Mesenchymal stem cell (in vitro differentiated cells and primary cell): ENCODE measurements around the gene SLTM.
"Not testable (repeated sequence)": the region's sequence is repeated elsewhere in the genome, so short reads cannot be mapped to it uniquely, and the experiment has no call there.

ENCODE experiments used
- DNase-seq: peaks from one replicate; pipeline ENCODE4 v3.0.0-alpha.2; 2013
- H2AFZ ChIP-seq: one replicate; pipeline ENCODE4 v1.6.1; 2013; ENCODE audit warnings: low read depth, mild to moderate bottlenecking, control low read depth, inconsistent platforms, low read length, moderate library complexity
- H2AK5ac ChIP-seq: 2 replicates; pipeline ENCODE4 v1.6.1; 2013; ENCODE audit warnings: low read length, moderate library complexity, mild to moderate bottlenecking, inconsistent platforms; ENCODE audit not compliant: severe bottlenecking
- H2BK120ac ChIP-seq: one replicate; pipeline ENCODE4 v1.6.1; 2013; ENCODE audit warnings: low read depth, mild to moderate bottlenecking, inconsistent platforms, low read length, moderate library complexity
- H2BK12ac ChIP-seq, 2 experiments: one replicate each; pipeline ENCODE4 v1.6.1; 2013; ENCODE audit warnings: inconsistent platforms in 2 of 2, low read length in 2 of 2, mild to moderate bottlenecking in 2 of 2, moderate library complexity in 2 of 2, control low read depth in 1 of 2
- H2BK15ac ChIP-seq: one replicate; pipeline ENCODE4 v1.6.1; 2013; ENCODE audit warnings: mild to moderate bottlenecking, low read depth, inconsistent platforms; ENCODE audit not compliant: poor library complexity, severe bottlenecking
- H2BK5ac ChIP-seq: 2 replicates; pipeline ENCODE4 v1.6.1; 2013; ENCODE audit warnings: low read depth, mild to moderate bottlenecking, low read length, control low read depth, inconsistent platforms; ENCODE audit not compliant: poor library complexity, severe bottlenecking
- H3K14ac ChIP-seq, 2 experiments: one replicate each; pipeline ENCODE4 v1.6.1; 2013; ENCODE audit warnings: inconsistent platforms in 2 of 2, low read length in 2 of 2, control low read depth in 1 of 2, mild to moderate bottlenecking in 1 of 2, moderate library complexity in 1 of 2
- H3K18ac ChIP-seq, 2 experiments: one replicate each; pipeline ENCODE4 v1.6.1; 2013; ENCODE audit warnings: inconsistent platforms in 2 of 2, low read length in 2 of 2, control low read depth in 1 of 2, low read depth in 1 of 2, mild to moderate bottlenecking in 1 of 2
- H3K23ac ChIP-seq, 2 experiments: one replicate each; pipeline ENCODE4 v1.6.1; 2013; ENCODE audit warnings: inconsistent platforms in 2 of 2, low read length in 2 of 2, mild to moderate bottlenecking in 2 of 2, moderate library complexity in 2 of 2, control low read depth in 1 of 2
- H3K27ac ChIP-seq: 2 replicates; pipeline ENCODE4 v1.5.1; 2013; ENCODE audit warnings: mild to moderate bottlenecking, moderate library complexity, low read length, control low read depth, inconsistent platforms; ENCODE audit not compliant: poor library complexity, severe bottlenecking
- H3K27me3 ChIP-seq, 2 experiments: 2 replicates each; pipeline versions ENCODE4 v1.6.1 to v1.7.0; 2013; ENCODE audit warnings: low read length in 2 of 2, mild to moderate bottlenecking in 2 of 2, moderate library complexity in 2 of 2, control low read depth in 1 of 2, inconsistent platforms in 1 of 2; ENCODE audit not compliant: control insufficient read depth in 1 of 2, insufficient read depth in 1 of 2
- H3K36me3 ChIP-seq, 2 experiments: 2 replicates each; pipeline versions ENCODE4 v1.6.1 to v1.7.0; 2013; ENCODE audit warnings: low read length in 2 of 2, control low read depth in 1 of 2, inconsistent platforms in 1 of 2, low read depth in 1 of 2, mild to moderate bottlenecking in 1 of 2; ENCODE audit not compliant: insufficient read depth in 2 of 2, control insufficient read depth in 1 of 2
- H3K4ac ChIP-seq, 2 experiments: one replicate each; pipeline ENCODE4 v1.6.1; 2013; ENCODE audit warnings: inconsistent platforms in 2 of 2, low read length in 2 of 2, mild to moderate bottlenecking in 2 of 2, moderate library complexity in 2 of 2, control low read depth in 1 of 2, low read depth in 1 of 2
- H3K4me1 ChIP-seq: 2 replicates; pipeline ENCODE4 v1.6.1; 2013; ENCODE audit warnings: low read depth, low read length, control low read depth; ENCODE audit not compliant: control insufficient read depth, insufficient read depth
- H3K4me2 ChIP-seq: 2 replicates; pipeline ENCODE4 v1.6.1; 2013; ENCODE audit warnings: low read length, mild to moderate bottlenecking, inconsistent platforms; ENCODE audit not compliant: poor library complexity, severe bottlenecking
- H3K4me3 ChIP-seq, 2 experiments: 2 replicates each; pipeline versions ENCODE4 v1.5.1 to v1.7.0; 2013; ENCODE audit warnings: low read length in 2 of 2, mild to moderate bottlenecking in 2 of 2, control low read depth in 1 of 2, low read depth in 1 of 2; ENCODE audit not compliant: insufficient read depth in 1 of 2
- H3K79me1 ChIP-seq: replicated peaks from 2 replicates; pipeline ENCODE4 v1.6.1; 2013; ENCODE audit warnings: mild to moderate bottlenecking, control low read depth, low read length, inconsistent platforms; ENCODE audit not compliant: poor library complexity, severe bottlenecking
- H3K9ac ChIP-seq: 2 replicates; pipeline ENCODE4 v1.7.0; 2013; ENCODE audit warnings: mild to moderate bottlenecking, low read length, moderate library complexity
- H3K9me3 ChIP-seq: 2 replicates; pipeline ENCODE4 v1.7.0; 2013; ENCODE audit warnings: mild to moderate bottlenecking, low read length; ENCODE audit not compliant: control insufficient read depth
- H4K8ac ChIP-seq: one replicate; pipeline ENCODE4 v1.6.1; 2013; ENCODE audit warnings: inconsistent platforms, mild to moderate bottlenecking, low read length, moderate library complexity
- H4K91ac ChIP-seq: one replicate; pipeline ENCODE4 v1.6.1; 2013; ENCODE audit warnings: mild to moderate bottlenecking, low read length, inconsistent platforms
- WGBS: methylation state at CpG from one replicate; pipeline ENCODE4 v1.1.7; 2013; ENCODE audit warnings: mixed read lengths; 5-methylcytosine and 5-hydroxymethylcytosine counted together

SLTM gene

DNA sequence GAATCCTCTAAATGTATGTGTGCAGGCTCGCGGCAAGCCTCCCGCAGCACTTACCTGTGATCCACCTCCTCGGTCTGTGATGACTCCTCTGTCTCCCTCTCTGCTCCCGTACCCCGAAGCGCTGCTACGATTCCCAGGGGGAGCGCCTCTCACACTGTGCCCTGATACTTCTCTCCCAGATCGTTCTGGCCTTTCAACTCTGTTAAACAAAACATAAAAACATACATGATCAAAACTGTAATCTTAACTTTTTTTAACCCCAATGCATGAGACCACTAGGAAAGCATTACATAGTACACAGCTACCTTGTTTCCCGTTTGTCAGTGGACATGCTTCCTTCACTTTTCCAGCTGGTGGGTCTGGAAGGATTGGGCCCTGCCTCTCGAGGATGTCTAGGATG lies 46.6 kb downstream of the SLTM start:
- no peak overlapping the region for H3K27ac ChIP-seq
- H2BK15ac ChIP-seq: no peak overlapping the region
- peaks cover 35 to 97% of the 10 kb centered on the region in 2 experiments for H3K36me3 ChIP-seq
- H4K91ac ChIP-seq: no peak overlapping the region
- H3K9me3 ChIP-seq: no peaks in the 10 kb centered on the region
- no peak overlapping the region for H3K23ac ChIP-seq
- H2BK120ac ChIP-seq: no peak overlapping the region
- H2BK5ac ChIP-seq: no peak overlapping the region
- no peak overlapping the region for H3K18ac ChIP-seq
- no peaks in the 10 kb centered on the region for H3K27me3 ChIP-seq
- H3K9ac ChIP-seq: no peak overlapping the region
- H3K14ac ChIP-seq: no peak overlapping the region
- no peak overlapping the region for H2AK5ac ChIP-seq
- H4K8ac ChIP-seq: no peak overlapping the region
- no peak overlapping the region for H3K4me3 ChIP-seq
- DNase-seq: no peak
- H3K4ac ChIP-seq: no peak overlapping the region
- H3K79me1 ChIP-seq: peaks cover 10% of the 10 kb centered on the region
- no peak overlapping the region for H3K4me2 ChIP-seq
- no peak overlapping the region for H2AFZ ChIP-seq
- H2BK12ac ChIP-seq: no peak overlapping the region
- H3K4me1 ChIP-seq: peaks cover 1% of the 10 kb centered on the region
- 99% methylated on average over 12 of the region's 12 CpGs for WGBS

DNA sequence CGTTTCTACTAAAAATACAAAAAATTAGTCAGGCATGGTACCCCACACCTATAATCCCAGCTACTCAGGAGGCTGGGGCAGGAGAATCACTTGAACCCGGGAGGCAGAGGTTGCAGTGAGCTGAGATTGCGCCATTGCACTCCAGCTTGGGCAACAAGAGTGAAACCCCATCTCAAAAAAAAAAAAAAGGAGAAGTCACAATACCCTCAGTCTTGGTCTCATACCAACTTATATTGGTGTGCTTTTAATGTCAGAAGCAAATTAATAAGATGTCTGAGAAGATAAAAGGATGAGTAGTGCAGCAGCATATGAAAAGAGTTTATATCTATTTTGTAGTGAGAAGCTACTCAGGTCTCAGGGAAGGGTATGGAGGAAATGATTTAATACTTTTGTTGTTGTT lies 49.6 kb downstream of the SLTM start:
- not testable (repeated sequence) for H3K9me3 ChIP-seq, H3K14ac ChIP-seq, H3K4ac ChIP-seq, DNase-seq, H2BK12ac ChIP-seq, H4K8ac ChIP-seq, H2BK15ac ChIP-seq, H3K27me3 ChIP-seq, H3K27ac ChIP-seq, H3K23ac ChIP-seq, H3K4me1 ChIP-seq, H2AFZ ChIP-seq, H2BK5ac ChIP-seq, H3K4me2 ChIP-seq, H2BK120ac ChIP-seq, H3K9ac ChIP-seq, H3K4me3 ChIP-seq, H3K18ac ChIP-seq, H2AK5ac ChIP-seq, H4K91ac ChIP-seq
- peaks cover 50 to 96% of the 10 kb centered on the region in 2 experiments for H3K36me3 ChIP-seq
- H3K79me1 ChIP-seq: peaks cover 19% of the 10 kb centered on the region
- WGBS: 100% methylated on average over 2 of the region's 3 CpGs

DNA sequence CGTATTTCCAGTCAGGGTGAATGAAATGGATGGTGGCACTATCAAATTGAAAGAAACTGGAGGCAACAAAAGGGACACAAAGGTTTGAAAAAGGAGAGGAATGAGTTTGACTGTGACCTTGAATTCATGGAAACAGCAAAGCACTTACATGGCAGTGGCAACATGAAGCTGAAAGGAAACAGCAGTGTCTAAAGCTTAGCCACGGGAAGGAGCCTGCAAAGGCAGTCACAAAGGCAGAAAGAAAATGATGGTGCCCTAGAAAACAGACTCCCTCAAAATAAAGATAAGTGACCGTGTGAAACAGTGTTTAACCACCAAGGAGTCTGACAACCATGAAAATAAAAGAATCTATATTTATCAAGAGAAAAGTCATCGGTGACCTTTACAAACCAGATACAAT lies 51.2 kb downstream of the SLTM start:
- H3K14ac ChIP-seq: no peak overlapping the region
- no peak overlapping the region for H2BK120ac ChIP-seq
- no peaks in the 10 kb centered on the region for H3K27me3 ChIP-seq
- no peak for DNase-seq
- peaks cover 1% of the 10 kb centered on the region for H3K4me1 ChIP-seq
- no peak overlapping the region for H2AK5ac ChIP-seq
- H3K79me1 ChIP-seq: peaks cover 26% of the 10 kb centered on the region
- WGBS: 93% methylated on average over 3 of the region's 4 CpGs
- H4K91ac ChIP-seq: no peak overlapping the region
- no peak overlapping the region for H2AFZ ChIP-seq
- H3K4me2 ChIP-seq: no peak overlapping the region
- H3K9me3 ChIP-seq: no peaks in the 10 kb centered on the region
- H3K4me3 ChIP-seq: no peak overlapping the region
- no peak overlapping the region for H4K8ac ChIP-seq
- H3K4ac ChIP-seq: no peak overlapping the region
- no peak overlapping the region for H3K23ac ChIP-seq
- H3K18ac ChIP-seq: no peak overlapping the region
- H2BK5ac ChIP-seq: no peak overlapping the region
- H3K36me3 ChIP-seq: peaks cover 56 to 92% of the 10 kb centered on the region in 2 experiments
- H3K27ac ChIP-seq: no peak overlapping the region
- H3K9ac ChIP-seq: no peak overlapping the region
- H2BK15ac ChIP-seq: no peak overlapping the region
- no peak overlapping the region for H2BK12ac ChIP-seq

DNA sequence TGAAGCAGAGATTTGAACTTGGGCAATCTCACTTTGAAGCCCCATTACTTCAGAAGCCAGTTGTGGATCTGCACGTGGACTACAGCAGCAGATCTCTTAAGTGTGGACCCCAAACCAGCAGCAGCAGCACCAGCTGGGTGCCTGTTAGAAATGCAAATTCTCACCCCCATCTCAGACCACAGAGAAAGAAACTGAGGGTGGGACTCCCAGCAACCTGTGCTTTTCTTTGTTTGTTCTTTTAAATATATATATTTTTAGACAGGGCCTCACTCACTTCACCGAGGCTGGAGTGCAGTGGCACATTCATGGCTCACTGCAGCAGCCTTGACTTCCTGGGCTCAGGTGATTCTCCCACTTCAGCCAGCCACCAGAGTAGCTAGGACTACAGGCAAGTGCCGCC lies 53.2 kb downstream of the SLTM start:
- DNase-seq: no peak
- Histone ChIP-seq H3K79me1 (peaks cover 28% of the 10 kb centered on the region), H2BK12ac (no peak overlapping the region), H3K4me3 (no peak overlapping the region), H3K36me3 (peaks cover 42 to 87% of the 10 kb centered on the region in 2 experiments), H3K27ac (no peak overlapping the region), H3K18ac (no peak overlapping the region), H4K8ac (no peak overlapping the region), H2AK5ac (no peak overlapping the region), H2BK120ac (no peak overlapping the region), H2BK5ac (no peak overlapping the region), H2BK15ac (no peak overlapping the region), H3K27me3 (no peaks in the 10 kb centered on the region), H3K4me1 (no peaks in the 10 kb centered on the region), H3K4ac (no peak overlapping the region), H3K14ac (no peak overlapping the region), H3K9me3 (no peaks in the 10 kb centered on the region), H3K23ac (no peak overlapping the region), H3K9ac (no peak overlapping the region), H3K4me2 (no peak overlapping the region), H2AFZ (no peak overlapping the region), H4K91ac (no peak overlapping the region)
- WGBS: 97% methylated on average over 3 of the region's 3 CpGs
